GM23338 (cell line): ENCODE results near the gene CCDC80.

Source experiments
- CREB1 ChIP-seq: fragments of 250-450 bp; sonication (Bioruptor Pico); IDR thresholded peaks from 2 replicates; pipeline ENCODE4 v1.5.0; 2020; ENCODE audit warnings: low read depth, mild to moderate bottlenecking, moderate library complexity
- EZH2 ChIP-seq: fragments of 200-600 bp; sonication (generic); IDR thresholded peaks from one replicate; pipeline ENCODE4 v1.8.0; 2017; ENCODE audit warnings: antibody characterized with exemption, mild to moderate bottlenecking, low read depth; ENCODE audit not compliant: unreplicated experiment
- EZH2phosphoT487 ChIP-seq: fragments of 200-600 bp; sonication (generic); IDR thresholded peaks from one replicate; pipeline ENCODE4 v1.8.1; 2018; ENCODE audit warnings: antibody characterized with exemption; ENCODE audit not compliant: unreplicated experiment
- JUNB ChIP-seq: IDR thresholded peaks from one replicate; pipeline ENCODE4 v1.6.1; 2016; ENCODE audit warnings: antibody characterized with exemption; ENCODE audit not compliant: unreplicated experiment
- NANOG ChIP-seq: IDR thresholded peaks from 2 replicates; pipeline ENCODE4 v1.6.1; 2016; ENCODE audit warnings: antibody characterized with exemption, borderline replicate concordance
- POLR2AphosphoS5 ChIP-seq: IDR thresholded peaks from 2 replicates; pipeline ENCODE4 v1.6.1; 2016; ENCODE audit warnings: antibody characterized with exemption, low read depth
- STAT1 ChIP-seq: IDR thresholded peaks from one replicate; pipeline ENCODE4 v1.6.1; 2016; ENCODE audit warnings: antibody characterized with exemption; ENCODE audit not compliant: unreplicated experiment
- ZNF331 ChIP-seq: fragments of 250-450 bp; sonication (Bioruptor Pico); IDR thresholded peaks from 2 replicates; pipeline ENCODE4 v1.5.0; 2020; ENCODE audit warnings: low read depth, mild to moderate bottlenecking, moderate library complexity
- TF ChIP-seq, protein P1 (sequence below), 2 experiments: fragments of 200-600 bp in 1 of 2; sonication (generic) in 1 of 2; conservative IDR thresholded peaks; 2 replicates each; pipeline versions ENCODE4 v1.5.1 to v1.6.1; 2016 to 2017; ENCODE audit warnings: antibody characterized with exemption in 2 of 2, low read depth in 2 of 2, mild to moderate bottlenecking in 2 of 2, moderate library complexity in 1 of 2
- TF ChIP-seq, protein P2 (sequence below): IDR thresholded peaks from one replicate; pipeline ENCODE4 v1.6.1; 2018; ENCODE audit warnings: antibody characterized with exemption; ENCODE audit not compliant: unreplicated experiment
- TF ChIP-seq, protein P3 (sequence below): fragments of 250-450 bp; sonication (Bioruptor Pico); IDR thresholded peaks from 2 replicates; pipeline ENCODE4 v1.5.0; 2020; ENCODE audit warnings: mild to moderate bottlenecking, moderate library complexity

DNA sequence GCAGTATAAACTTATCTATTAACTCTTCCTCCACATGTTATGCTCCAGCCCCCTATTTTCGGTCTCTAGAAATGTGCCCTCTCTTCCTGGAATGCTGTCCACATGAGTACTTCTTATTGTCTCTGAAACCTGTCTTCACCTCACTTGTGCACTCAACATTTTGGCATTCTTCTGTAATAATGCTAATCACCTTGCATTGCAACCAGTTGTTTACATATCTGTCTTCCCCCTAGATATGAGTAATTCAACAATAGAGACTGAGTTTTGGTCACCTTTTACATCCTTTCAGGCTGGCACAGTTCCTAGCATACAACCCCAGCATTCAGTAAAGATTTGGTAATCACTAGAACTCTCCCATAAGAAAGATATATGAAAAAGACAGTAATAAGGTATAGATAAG, 17.2 kb downstream of the CCDC80 start:
- TF ChIP-seq, protein P1, sequence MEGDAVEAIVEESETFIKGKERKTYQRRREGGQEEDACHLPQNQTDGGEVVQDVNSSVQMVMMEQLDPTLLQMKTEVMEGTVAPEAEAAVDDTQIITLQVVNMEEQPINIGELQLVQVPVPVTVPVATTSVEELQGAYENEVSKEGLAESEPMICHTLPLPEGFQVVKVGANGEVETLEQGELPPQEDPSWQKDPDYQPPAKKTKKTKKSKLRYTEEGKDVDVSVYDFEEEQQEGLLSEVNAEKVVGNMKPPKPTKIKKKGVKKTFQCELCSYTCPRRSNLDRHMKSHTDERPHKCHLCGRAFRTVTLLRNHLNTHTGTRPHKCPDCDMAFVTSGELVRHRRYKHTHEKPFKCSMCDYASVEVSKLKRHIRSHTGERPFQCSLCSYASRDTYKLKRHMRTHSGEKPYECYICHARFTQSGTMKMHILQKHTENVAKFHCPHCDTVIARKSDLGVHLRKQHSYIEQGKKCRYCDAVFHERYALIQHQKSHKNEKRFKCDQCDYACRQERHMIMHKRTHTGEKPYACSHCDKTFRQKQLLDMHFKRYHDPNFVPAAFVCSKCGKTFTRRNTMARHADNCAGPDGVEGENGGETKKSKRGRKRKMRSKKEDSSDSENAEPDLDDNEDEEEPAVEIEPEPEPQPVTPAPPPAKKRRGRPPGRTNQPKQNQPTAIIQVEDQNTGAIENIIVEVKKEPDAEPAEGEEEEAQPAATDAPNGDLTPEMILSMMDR (conservative IDR thresholded peaks at IDR 0.05; ENCODE audit: low read depth in 2 of 2) = no peak
- TF ChIP-seq, protein P2, sequence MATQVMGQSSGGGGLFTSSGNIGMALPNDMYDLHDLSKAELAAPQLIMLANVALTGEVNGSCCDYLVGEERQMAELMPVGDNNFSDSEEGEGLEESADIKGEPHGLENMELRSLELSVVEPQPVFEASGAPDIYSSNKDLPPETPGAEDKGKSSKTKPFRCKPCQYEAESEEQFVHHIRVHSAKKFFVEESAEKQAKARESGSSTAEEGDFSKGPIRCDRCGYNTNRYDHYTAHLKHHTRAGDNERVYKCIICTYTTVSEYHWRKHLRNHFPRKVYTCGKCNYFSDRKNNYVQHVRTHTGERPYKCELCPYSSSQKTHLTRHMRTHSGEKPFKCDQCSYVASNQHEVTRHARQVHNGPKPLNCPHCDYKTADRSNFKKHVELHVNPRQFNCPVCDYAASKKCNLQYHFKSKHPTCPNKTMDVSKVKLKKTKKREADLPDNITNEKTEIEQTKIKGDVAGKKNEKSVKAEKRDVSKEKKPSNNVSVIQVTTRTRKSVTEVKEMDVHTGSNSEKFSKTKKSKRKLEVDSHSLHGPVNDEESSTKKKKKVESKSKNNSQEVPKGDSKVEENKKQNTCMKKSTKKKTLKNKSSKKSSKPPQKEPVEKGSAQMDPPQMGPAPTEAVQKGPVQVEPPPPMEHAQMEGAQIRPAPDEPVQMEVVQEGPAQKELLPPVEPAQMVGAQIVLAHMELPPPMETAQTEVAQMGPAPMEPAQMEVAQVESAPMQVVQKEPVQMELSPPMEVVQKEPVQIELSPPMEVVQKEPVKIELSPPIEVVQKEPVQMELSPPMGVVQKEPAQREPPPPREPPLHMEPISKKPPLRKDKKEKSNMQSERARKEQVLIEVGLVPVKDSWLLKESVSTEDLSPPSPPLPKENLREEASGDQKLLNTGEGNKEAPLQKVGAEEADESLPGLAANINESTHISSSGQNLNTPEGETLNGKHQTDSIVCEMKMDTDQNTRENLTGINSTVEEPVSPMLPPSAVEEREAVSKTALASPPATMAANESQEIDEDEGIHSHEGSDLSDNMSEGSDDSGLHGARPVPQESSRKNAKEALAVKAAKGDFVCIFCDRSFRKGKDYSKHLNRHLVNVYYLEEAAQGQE = no peak
- no peak for TF ChIP-seq EZH2
- no peak for TF ChIP-seq POLR2AphosphoS5
- TF ChIP-seq JUNB = no peak
- TF ChIP-seq CREB1 = no peak
- no peak for TF ChIP-seq STAT1
- no peak for TF ChIP-seq EZH2phosphoT487
- TF ChIP-seq ZNF331 (CRISPR knock-in tag) = no peak
- TF ChIP-seq, protein P3, sequence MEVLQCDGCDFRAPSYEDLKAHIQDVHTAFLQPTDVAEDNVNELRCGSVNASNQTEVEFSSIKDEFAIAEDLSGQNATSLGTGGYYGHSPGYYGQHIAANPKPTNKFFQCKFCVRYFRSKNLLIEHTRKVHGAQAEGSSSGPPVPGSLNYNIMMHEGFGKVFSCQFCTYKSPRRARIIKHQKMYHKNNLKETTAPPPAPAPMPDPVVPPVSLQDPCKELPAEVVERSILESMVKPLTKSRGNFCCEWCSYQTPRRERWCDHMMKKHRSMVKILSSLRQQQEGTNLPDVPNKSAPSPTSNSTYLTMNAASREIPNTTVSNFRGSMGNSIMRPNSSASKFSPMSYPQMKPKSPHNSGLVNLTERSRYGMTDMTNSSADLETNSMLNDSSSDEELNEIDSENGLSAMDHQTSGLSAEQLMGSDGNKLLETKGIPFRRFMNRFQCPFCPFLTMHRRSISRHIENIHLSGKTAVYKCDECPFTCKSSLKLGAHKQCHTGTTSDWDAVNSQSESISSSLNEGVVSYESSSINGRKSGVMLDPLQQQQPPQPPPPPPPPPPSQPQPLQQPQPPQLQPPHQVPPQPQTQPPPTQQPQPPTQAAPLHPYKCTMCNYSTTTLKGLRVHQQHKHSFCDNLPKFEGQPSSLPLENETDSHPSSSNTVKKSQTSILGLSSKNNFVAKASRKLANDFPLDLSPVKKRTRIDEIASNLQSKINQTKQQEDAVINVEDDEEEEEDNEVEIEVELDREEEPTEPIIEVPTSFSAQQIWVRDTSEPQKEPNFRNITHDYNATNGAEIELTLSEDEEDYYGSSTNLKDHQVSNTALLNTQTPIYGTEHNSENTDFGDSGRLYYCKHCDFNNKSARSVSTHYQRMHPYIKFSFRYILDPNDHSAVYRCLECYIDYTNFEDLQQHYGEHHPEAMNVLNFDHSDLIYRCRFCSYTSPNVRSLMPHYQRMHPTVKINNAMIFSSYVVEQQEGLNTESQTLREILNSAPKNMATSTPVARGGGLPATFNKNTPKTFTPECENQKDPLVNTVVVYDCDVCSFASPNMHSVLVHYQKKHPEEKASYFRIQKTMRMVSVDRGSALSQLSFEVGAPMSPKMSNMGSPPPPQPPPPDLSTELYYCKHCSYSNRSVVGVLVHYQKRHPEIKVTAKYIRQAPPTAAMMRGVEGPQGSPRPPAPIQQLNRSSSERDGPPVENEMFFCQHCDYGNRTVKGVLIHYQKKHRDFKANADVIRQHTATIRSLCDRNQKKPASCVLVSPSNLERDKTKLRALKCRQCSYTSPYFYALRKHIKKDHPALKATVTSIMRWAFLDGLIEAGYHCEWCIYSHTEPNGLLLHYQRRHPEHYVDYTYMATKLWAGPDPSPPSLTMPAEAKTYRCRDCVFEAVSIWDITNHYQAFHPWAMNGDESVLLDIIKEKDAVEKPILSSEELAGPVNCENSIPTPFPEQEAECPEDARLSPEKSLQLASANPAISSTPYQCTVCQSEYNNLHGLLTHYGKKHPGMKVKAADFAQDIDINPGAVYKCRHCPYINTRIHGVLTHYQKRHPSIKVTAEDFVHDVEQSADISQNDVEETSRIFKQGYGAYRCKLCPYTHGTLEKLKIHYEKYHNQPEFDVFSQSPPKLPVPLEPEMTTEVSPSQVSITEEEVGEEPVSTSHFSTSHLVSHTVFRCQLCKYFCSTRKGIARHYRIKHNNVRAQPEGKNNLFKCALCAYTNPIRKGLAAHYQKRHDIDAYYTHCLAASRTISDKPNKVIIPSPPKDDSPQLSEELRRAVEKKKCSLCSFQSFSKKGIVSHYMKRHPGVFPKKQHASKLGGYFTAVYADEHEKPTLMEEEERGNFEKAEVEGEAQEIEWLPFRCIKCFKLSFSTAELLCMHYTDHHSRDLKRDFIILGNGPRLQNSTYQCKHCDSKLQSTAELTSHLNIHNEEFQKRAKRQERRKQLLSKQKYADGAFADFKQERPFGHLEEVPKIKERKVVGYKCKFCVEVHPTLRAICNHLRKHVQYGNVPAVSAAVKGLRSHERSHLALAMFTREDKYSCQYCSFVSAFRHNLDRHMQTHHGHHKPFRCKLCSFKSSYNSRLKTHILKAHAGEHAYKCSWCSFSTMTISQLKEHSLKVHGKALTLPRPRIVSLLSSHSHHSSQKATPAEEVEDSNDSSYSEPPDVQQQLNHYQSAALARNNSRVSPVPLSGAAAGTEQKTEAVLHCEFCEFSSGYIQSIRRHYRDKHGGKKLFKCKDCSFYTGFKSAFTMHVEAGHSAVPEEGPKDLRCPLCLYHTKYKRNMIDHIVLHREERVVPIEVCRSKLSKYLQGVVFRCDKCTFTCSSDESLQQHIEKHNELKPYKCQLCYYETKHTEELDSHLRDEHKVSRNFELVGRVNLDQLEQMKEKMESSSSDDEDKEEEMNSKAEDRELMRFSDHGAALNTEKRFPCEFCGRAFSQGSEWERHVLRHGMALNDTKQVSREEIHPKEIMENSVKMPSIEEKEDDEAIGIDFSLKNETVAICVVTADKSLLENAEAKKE (CRISPR knock-in tag) = no peak
- TF ChIP-seq NANOG = no peak
